Superior temporal gyrus (tissue), 1 donor: ENCODE results near the gene PRKACB.
"Not testable (repeated sequence)": the region's sequence is repeated elsewhere in the genome, so short reads cannot be mapped to it uniquely, and the experiment has no call there.

Experiments
- DNase-seq: peaks from one replicate; pipeline ENCODE4 v3.0.0-alpha.2; 2016; ENCODE audit errors: extremely low spot score

PRKACB gene

GRCh38 chr1:84268346-84268745 is 124.3 kb downstream of the PRKACB start:
- DNase-seq: no peak

DNA sequence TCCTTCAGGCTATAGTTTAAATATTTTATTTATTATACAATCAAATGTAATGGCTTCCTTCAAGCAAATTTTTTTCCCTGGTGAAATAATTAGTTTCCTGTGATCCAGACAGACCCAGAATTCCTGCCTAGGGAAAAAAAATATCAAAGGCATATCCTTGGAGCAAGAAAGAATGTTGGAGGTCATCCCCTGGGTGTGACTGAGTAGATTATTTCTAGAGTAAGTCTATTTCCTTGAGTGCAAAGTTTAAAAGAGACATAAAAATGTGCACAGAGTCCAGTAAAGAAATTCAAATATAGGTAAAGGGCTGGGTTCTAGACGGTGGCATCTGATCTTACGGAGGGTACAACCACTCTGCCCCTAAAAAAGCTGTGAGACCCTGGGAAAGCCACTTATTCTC is 125.2 kb downstream of the PRKACB start:
- DNase-seq: no peak

DNA sequence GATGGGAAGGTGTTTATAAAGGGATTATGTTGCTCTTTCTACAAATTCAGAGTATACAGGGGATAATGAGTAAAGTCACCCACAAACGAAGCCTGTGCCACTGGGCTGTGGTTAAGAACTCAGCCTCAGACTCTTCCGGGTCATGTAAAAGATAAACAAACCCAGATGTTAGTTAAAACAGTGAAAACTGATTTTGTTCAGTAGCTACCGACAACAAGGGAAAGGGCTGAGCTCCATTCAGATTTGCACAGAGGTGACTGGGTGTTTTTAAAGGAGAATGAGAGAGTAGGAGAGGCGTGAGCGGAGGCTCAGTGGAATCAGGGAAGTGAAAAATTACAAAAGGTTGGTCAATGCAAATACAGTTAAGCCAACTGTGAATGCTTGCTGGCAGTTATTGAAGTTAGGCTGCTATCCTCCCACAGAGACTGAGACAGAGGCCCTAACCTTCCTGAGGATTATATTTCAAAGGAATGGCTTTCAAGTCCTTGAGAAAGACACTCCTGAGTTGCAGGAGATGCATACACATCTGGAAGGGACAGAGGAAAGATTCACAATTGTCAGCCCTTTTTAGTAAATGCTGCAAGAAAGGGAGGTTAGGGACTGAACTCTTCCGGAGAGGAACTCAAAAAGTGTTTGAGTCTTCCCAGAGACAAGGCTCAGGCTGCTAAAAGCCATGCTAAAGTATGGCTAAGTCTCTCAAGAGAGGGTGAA is 127.5 kb downstream of the PRKACB start:
- DNase-seq: no peak

DNA sequence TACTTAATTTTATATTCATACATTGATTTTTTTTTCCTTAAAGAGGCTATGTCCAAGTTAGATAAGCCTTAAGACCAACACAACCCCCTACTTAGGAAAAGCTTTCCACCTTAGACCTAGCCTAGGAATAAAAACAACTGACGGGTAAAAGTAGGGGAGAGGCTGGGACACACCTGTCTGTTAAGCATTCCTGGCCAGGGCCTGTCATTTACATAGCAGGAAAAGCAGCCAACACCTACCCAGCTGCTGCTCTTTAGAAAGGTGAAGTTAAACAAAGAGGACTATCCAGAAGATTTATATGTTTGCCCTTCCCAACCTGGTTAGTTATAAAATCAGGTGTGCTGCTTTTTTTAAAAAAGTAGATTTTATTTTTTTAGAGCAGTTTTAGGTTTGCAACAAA is 128.3 kb downstream of the PRKACB start:
- DNase-seq: no peak

DNA sequence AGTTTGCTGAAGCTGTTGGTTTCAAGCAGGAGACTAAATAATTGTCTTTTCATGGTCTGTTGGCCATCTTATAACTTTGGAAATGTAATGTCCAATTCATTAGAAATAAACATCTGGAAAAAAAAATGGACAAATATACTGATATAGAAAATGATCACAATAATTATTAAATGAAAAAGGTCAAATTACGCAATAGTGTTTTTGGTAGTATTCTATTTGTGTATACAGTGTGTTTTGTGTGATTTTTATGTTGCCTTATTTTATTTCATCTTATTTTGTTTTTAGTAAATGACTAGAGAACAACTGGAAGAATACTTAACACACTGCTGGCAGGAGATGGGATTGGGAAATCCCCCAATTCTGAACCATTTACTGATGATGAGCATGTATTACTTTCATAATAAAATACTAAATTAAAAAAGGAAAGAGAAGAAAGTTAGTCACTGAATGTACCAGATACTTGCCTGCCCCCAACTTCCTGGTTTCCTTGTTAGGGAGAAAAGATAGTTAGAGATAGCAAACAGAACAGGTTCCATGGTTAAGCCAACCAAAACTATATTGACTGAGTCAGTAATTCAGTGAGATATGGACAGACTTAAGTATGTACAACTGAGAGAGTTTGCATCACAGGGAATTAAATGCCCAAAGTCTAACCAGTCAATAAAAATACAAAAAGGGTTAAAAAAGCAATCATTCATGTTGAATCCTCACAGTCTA is 133.4 kb downstream of the PRKACB start:
- DNase-seq: no peak

DNA sequence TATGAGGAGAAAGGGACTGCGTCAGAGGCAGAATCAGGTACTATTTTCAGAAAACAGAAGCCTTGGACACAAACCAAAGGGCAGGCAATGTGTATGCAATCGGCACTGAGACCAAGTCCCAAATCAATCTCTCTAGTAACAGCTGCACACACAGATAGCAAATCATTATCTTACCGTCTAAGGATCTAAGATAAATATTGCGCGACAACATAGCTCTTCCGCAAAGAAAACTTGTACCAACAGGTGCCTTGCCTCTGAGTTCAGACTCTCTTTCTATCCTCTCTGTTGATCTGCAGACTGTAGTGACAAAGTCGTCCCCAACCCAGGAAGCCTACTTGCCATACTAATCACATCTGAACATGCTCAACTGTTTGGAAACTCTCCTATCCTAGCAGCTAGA is 134.8 kb downstream of the PRKACB start:
- DNase-seq: no peak

GRCh38 chr1:84280912-84281311 is 136.8 kb downstream of the PRKACB start:
- DNase-seq: no peak

DNA sequence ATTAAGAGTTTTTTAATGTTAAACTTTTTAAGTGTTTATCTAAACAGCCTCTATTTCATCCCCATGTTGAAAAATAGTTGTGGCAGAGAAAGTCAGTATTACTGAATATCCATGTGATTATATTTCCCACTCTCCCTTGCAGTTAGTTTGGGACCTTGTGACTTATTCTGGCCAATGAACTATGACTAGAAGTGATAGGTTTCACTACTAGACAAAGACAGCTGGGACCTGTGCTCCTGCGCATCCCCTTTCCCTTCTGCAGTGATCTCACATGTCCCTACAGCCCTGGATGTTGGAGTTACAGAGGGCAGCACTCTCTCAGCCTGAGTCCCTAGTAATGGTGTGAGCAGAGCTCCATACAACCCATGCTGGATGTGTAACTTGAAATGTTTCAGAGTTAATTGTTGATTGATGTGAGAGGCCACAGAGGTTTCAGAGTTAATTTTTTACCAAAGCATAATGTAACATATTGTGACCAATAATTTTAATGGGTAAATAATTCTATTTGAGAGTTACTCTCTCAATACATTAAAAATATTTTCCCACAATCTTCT is 138.8 kb downstream of the PRKACB start:
- no peak for DNase-seq

- no peak for DNase-seq
These were observed 139.3 kb downstream of the PRKACB start for GRCh38 chr1:84283381-84283780.

- no peak for DNase-seq
These were observed 142.0 kb downstream of the PRKACB start for GRCh38 chr1:84286071-84286470.

DNA sequence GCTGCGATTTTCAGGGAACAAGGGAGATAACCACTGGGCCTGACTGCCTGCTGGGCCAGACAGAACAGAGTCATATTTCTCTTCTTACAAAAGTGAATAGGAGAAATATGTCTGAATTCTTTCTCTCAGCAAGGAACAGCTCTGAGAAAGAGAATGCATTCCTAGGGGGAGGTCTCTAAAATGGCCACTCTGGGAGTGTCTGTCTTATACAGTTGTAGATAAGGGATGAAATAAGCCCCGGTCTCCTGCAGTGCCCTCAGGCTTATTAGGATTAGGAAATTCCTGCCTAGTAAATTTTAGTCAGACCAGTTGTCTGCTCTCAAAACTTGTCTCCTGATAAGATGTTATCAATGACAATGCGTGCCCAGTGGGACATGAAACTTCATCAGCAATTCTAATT is 143.3 kb downstream of the PRKACB start:
- DNase-seq: not testable (repeated sequence)
